ENCODE measurements around the gene IKZF2. TPM values are rescaled to one million over a fixed set of nuclear protein-coding genes. Genes with fewer than 3 reads are reported as not detected.

IKZF2 gene
- total and polyA plus RNA-seq, 4 donors, result 0.35 to 4.7 (median 2.5) TPM

DNA sequence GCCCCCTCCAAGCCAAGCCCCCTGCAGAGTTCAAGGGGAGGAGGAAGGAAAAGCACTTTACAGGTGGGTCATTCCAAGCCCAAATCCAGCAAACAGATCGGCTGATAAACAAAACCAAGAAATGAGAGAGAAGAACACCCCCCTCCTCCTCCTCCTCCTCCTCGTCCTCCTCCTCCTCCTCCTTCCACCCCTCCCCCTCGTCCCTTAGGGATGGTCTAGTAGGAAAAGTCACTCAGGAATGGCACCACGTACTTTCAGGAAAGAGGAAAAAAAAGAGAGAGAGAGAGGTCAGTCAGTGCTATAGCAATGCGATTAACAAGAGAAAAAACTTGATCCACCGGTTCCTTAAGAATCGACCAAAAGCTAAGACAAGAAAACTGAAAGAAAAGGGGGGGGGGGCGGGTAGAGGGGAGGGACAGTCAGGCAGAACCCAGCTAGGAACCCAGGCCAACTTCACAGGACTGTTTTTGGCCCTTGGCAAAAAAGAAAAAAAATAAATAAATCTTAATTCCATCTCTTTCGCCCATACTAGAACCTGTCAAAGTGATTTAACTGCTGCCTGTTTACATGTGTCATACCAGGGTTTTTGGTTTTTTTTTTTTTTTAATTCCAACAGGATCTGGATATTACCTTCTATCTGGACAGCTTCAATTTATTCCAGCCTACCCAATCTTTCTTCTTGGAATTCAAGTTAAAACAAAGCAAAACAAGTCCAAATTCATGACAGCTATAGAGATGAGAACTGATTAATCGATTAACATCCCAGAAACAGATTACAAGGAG is 906 bp downstream of the IKZF2 start:
- WGBS, result 11% methylated on average over 10 of the region's 10 CpGs
- H3K4me1 ChIP-seq (ENCODE audit: control insufficient read depth in 4 of 4, insufficient read depth in 4 of 4, low read length in 3 of 4), result peaks cover 0 to 40% (median 23%) of the 10 kb centered on the region in 4 donors
- peak overlapping the region in 1 of 2 donors; percentile 96 for H3K27ac ChIP-seq (ENCODE audit: low read depth in 1 of 2, low read length in 2 of 2)

More for the DNA sequence above, 906 bp downstream of the IKZF2 start:
- no peaks in the 10 kb centered on the region for H3K9me3 ChIP-seq (ENCODE audit: control insufficient read depth in 4 of 4, low read length in 3 of 4)
- H3K36me3 ChIP-seq (ENCODE audit: control insufficient read depth in 4 of 4, insufficient read depth in 3 of 4, low read depth in 1 of 4, low read length in 3 of 4), result no peaks in the 10 kb centered on the region
- no peaks in the 10 kb centered on the region for H3K27me3 ChIP-seq (ENCODE audit: control insufficient read depth in 4 of 4, insufficient read depth in 4 of 4, low read length in 3 of 4)
- TF ChIP-seq, protein P1, sequence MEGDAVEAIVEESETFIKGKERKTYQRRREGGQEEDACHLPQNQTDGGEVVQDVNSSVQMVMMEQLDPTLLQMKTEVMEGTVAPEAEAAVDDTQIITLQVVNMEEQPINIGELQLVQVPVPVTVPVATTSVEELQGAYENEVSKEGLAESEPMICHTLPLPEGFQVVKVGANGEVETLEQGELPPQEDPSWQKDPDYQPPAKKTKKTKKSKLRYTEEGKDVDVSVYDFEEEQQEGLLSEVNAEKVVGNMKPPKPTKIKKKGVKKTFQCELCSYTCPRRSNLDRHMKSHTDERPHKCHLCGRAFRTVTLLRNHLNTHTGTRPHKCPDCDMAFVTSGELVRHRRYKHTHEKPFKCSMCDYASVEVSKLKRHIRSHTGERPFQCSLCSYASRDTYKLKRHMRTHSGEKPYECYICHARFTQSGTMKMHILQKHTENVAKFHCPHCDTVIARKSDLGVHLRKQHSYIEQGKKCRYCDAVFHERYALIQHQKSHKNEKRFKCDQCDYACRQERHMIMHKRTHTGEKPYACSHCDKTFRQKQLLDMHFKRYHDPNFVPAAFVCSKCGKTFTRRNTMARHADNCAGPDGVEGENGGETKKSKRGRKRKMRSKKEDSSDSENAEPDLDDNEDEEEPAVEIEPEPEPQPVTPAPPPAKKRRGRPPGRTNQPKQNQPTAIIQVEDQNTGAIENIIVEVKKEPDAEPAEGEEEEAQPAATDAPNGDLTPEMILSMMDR (IDR thresholded peaks at IDR 0.05; ENCODE audit: low read depth, low read length, missing input control), result no peak
- no peak for TF ChIP-seq EGR1 (IDR thresholded peaks at IDR 0.05; ENCODE audit: low read depth in 2 of 2)
- TF ChIP-seq, protein P2, sequence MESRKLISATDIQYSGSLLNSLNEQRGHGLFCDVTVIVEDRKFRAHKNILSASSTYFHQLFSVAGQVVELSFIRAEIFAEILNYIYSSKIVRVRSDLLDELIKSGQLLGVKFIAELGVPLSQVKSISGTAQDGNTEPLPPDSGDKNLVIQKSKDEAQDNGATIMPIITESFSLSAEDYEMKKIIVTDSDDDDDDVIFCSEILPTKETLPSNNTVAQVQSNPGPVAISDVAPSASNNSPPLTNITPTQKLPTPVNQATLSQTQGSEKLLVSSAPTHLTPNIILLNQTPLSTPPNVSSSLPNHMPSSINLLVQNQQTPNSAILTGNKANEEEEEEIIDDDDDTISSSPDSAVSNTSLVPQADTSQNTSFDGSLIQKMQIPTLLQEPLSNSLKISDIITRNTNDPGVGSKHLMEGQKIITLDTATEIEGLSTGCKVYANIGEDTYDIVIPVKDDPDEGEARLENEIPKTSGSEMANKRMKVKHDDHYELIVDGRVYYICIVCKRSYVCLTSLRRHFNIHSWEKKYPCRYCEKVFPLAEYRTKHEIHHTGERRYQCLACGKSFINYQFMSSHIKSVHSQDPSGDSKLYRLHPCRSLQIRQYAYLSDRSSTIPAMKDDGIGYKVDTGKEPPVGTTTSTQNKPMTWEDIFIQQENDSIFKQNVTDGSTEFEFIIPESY (IDR thresholded peaks at IDR 0.05), result no peak
- TF ChIP-seq FOXA2 (IDR thresholded peaks at IDR 0.05), result no peak
- TF ChIP-seq FOXA1 (IDR thresholded peaks at IDR 0.05), result no peak
- TF ChIP-seq RAD21 (IDR thresholded peaks at IDR 0.05), result no peak
- no peak for TF ChIP-seq RXRA (IDR thresholded peaks at IDR 0.05)
- TF ChIP-seq, protein P3, sequence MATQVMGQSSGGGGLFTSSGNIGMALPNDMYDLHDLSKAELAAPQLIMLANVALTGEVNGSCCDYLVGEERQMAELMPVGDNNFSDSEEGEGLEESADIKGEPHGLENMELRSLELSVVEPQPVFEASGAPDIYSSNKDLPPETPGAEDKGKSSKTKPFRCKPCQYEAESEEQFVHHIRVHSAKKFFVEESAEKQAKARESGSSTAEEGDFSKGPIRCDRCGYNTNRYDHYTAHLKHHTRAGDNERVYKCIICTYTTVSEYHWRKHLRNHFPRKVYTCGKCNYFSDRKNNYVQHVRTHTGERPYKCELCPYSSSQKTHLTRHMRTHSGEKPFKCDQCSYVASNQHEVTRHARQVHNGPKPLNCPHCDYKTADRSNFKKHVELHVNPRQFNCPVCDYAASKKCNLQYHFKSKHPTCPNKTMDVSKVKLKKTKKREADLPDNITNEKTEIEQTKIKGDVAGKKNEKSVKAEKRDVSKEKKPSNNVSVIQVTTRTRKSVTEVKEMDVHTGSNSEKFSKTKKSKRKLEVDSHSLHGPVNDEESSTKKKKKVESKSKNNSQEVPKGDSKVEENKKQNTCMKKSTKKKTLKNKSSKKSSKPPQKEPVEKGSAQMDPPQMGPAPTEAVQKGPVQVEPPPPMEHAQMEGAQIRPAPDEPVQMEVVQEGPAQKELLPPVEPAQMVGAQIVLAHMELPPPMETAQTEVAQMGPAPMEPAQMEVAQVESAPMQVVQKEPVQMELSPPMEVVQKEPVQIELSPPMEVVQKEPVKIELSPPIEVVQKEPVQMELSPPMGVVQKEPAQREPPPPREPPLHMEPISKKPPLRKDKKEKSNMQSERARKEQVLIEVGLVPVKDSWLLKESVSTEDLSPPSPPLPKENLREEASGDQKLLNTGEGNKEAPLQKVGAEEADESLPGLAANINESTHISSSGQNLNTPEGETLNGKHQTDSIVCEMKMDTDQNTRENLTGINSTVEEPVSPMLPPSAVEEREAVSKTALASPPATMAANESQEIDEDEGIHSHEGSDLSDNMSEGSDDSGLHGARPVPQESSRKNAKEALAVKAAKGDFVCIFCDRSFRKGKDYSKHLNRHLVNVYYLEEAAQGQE (IDR thresholded peaks at IDR 0.05), result no peak
- TF ChIP-seq, protein P4, sequence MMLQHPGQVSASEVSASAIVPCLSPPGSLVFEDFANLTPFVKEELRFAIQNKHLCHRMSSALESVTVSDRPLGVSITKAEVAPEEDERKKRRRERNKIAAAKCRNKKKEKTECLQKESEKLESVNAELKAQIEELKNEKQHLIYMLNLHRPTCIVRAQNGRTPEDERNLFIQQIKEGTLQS (IDR thresholded peaks at IDR 0.05), result no peak
- TF ChIP-seq GABPA (IDR thresholded peaks at IDR 0.05 in 1 of 2, conservative IDR thresholded peaks at IDR 0.05 in 1 of 2), result no peak
- TF ChIP-seq YY1 (IDR thresholded peaks at IDR 0.05), result no peak
- TF ChIP-seq JUND (IDR thresholded peaks at IDR 0.05), result no peak
- TF ChIP-seq, protein P5, sequence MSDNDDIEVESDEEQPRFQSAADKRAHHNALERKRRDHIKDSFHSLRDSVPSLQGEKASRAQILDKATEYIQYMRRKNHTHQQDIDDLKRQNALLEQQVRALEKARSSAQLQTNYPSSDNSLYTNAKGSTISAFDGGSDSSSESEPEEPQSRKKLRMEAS (IDR thresholded peaks at IDR 0.05), result no peak
- TF ChIP-seq SP1 (IDR thresholded peaks at IDR 0.05), result no peak
- no peak for TF ChIP-seq NR2F2 (IDR thresholded peaks at IDR 0.05)
- peak overlapping the region; percentile 78 to 84 (median 81) for H3K4me3 ChIP-seq (ENCODE audit: low read depth in 1 of 3, low read length in 3 of 3)
- H3K9ac ChIP-seq (ENCODE audit: low read depth in 1 of 2, low read length in 2 of 2), result peak overlapping the region; percentile 52 to 86
- DNase-seq (ENCODE audit: low spot score), result no peak
